Raji (cell line): ENCODE data around the gene KRTAP12-4.

Experiments
- POLR2A ChIP-seq: IDR thresholded peaks from 2 replicates; pipeline ENCODE4 v1.6.1; 2011; ENCODE audit warnings: low read depth, low read length, control low read depth; ENCODE audit not compliant: insufficient read depth

The KRTAP12-4 gene

GRCh38 chr21:44695184-44695583, 40.7 kb upstream of the KRTAP12-4 start:
- no peak for TF ChIP-seq POLR2A

DNA sequence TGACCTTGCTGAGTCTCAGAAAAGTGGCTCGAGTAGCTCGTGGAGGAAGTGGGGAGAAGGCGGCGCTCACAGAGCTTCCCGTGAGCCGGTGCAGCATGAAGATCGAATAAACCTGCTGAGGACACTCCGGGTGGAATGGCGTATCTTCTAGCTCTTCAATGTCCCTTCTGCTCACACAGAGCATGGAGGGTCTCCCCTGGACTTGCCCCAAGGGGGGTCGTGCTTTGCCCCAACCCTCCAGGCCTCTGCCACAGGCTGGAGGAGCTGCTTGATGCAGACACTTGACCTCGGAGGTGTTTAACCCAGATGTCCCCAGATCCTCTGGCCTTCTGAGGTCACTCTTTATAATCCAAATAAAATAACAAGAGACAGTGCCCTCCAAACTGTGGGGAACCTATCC, 40.3 kb upstream of the KRTAP12-4 start:
- no peak for TF ChIP-seq POLR2A

GRCh38 chr21:44692798-44693512, 38.5 kb upstream of the KRTAP12-4 start:
- TF ChIP-seq POLR2A: no peak

DNA sequence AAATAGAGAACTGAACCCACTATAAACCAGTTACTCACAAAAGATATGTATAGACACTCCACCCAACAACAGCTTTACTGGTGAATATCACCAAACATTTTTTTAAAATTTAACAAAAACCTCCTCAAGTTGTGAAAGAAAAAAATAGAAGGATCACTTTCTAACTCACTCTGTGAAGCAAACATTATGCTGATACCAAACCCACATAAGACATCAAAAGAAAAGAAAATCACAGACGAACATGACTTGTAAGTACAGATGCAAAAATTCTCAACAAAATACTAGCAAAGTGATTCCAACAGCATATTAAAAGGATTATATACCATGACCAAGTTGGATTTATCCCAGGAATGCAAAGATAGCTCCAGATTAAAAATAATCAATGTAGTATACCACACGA, 37.2 kb upstream of the KRTAP12-4 start:
- TF ChIP-seq POLR2A: no peak

DNA sequence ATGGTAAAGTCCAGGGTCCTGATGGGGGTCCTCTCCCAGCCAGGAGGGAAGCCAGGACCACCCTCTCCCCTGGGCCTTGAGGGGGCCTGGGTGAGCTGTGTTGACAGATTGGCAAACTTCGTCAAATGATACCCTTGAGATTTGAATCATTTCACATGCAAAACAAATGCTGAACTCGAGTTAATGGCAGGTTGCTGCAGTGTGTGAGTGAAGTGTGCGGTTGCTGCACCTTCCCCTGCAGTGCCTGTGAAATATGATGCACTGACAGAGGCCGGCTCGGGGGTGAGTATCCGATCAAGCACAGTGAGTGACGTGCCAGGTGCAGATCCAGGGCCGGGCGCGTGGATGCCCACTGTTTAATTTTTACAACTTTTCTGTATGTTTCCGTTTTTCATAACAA, 33.2 kb upstream of the KRTAP12-4 start:
- TF ChIP-seq POLR2A: no peak

- no peak for TF ChIP-seq POLR2A
Observed at GRCh38 chr21:44686843-44687561, 32.5 kb upstream of the KRTAP12-4 start.

DNA sequence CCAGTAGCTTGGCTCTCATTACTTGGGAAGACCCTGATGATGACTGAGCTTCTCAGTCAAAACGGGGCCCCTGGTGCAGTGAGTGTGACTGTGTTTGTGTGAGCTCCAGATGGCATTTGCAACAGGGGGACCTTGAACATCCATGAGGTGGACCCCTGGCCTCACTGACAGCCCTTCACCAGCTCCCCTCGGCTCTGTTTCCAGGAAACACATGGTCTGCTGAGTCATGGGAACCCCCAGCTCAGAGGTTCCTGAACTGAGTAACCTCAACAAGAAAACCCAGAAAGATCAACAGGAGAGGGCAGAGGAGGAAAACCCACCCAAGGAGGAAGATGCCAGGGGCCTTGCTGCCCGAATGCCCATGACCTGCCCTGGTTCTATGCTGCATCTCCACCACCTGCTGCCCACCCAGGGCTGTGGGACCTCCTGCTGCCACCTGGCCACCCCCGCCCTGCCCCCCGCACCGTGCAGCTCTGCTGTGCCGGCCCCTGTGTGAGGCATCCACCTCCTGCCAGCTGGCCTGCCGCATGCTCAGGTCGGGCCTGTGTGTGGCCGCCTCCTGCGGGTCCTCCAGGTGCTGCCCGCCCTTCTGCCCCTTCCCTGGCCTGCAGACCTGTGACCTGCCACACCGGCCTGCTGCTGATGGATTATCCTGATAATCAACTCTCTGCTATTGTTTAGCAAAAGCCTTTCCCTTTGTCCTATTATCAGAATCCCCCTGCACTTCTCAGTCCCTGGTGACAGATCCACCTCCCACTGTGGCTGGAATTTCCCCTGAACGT, 31.7 kb upstream of the KRTAP12-4 start:
- TF ChIP-seq POLR2A: no peak

DNA sequence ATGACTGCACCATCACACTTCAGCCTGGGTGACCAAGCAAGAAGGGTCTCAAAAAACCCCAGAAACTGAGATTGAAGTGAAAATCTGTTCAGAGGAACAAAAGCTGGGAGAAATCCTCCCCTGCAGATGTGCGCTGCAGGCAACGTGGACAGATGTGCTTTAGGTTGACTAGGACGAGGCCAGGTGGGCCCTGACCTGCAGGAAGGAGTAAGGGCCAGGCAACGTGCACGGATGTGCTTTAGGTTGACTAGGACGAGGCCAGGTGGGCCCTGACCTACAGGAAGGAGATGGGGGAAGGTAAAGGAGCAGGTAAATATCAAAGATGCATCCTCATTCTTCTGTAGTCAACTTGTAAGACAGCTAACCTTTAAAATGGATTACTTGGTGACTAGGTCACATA, 30.0 kb upstream of the KRTAP12-4 start:
- no peak for TF ChIP-seq POLR2A

DNA sequence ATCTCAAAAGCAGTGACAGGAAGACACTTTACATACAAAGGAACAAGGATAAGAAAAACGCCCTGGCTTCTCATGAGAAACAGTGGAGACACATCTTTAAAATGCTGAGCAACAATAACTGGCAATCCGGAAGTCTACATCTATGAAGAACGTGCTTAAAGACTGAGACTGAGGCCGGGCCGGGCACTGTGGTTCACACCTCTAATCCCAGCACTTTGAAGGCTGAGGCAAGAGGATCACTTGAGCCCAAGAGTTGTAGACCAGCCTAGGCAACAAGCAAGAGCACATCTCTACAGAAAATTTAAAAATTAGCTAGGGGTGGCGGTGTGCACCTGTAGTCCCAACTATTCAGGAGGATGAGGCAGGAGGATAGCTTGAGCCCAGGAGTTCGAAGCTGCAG, 29.6 kb upstream of the KRTAP12-4 start:
- no peak for TF ChIP-seq POLR2A

DNA sequence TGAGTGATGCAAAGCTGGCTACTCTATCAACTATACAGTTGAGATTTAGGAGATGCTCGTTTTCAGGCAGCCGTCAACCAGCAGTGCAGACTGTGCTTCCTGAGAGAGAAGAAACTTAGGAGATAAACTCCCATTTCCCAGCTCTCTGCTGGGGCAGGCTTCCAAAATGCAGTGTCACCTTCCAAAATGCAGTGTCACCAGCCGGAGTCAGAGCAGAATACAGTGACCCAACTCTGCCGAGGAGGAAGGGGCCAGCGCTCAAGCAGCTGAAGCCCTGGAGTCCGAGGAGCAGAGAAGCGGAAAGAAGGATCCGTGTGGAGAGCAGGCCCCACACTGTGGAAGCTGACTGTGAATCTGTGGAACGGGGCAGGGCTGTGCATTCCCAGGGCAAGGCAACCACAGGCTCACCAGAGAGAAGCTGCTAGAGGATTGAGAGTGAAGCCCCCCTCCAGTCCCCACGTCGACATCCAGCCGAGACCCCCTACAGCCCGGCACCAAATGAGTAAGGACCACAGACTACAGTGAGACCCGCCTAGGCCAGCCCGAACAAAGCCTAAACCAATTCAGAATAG, 28.2 kb upstream of the KRTAP12-4 start:
- TF ChIP-seq POLR2A: no peak

GRCh38 chr21:44681861-44682579, 27.6 kb upstream of the KRTAP12-4 start, which contains the start of gene KRTAP12-1:
KRTAP12-1 (minus strand) TSS chr21:44682163; CDS start chr21:44682123, 40 bp downstream.
- no peak for TF ChIP-seq POLR2A

DNA sequence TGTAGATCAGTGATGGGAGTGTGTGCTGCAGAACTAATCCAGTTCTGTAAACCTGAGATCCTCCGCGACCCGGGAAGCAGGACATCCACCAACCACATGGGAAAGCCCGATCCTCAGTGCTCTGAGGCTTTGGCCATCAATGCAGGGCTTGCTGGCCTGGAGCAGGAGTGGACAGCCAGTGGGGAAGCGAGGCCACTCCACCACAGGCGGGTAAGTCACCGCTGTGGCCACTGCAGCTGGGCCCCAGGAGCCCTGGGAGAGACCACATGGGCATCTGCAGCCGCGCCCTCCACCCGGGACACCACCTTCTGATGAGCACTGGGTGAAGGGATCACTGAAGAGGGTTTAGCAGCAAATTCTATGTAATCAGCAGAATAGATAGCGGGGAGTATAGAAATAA, 26.7 kb upstream of the KRTAP12-4 start:
- TF ChIP-seq POLR2A: no peak

- TF ChIP-seq POLR2A: no peak
Observed at GRCh38 chr21:44677881-44678280, 23.4 kb upstream of the KRTAP12-4 start.

DNA sequence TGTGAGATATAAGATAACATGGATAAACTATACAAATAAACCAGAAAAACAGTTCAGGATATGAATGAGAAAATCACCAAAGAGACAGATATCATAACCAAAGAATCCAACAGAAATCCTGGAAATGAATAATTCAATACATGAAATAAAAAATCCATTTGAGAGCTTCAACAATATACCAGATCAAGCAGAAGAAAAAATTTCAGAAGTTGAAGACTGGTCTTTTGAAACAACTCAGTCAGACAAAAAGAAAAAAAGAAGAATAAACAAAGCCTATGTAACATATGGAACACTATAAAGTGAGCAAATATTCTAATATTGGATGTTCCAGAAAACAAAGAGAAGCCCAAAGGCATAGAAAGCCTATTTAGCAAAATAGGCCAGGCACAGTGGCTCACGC, 17.5 kb upstream of the KRTAP12-4 start:
- no peak for TF ChIP-seq POLR2A
